PC-9 (cell line): ENCODE results near the gene DLG2. TPM values are rescaled to one million over a fixed set of nuclear protein-coding genes. Genes with fewer than 3 reads are reported as not detected.

Experiments
- BruUV-seq: library from RNA; stranded (reverse); fragments of 400-500 nt; replicated peaks from 2 replicates; lab custom pipeline; 2021; lab: Mats Ljungman, UMichigan
- CTCF ChIA-PET: fragments of 300-600 bp; sonication (Branson Sonifier 250); formaldehyde crosslinking; loops from one replicate; lab custom pipeline; 2022; ENCODE audit warnings: antibody characterized with exemption; lab: Charles Lee
- POLR2A ChIA-PET: fragments of 300-600 bp; sonication (Branson Sonifier 250); formaldehyde crosslinking; loops from one replicate; lab custom pipeline; 2022; ENCODE audit warnings: antibody characterized with exemption; ENCODE audit not compliant: unreplicated experiment; lab: Charles Lee
- DNase-seq, 2 experiments: peaks; one replicate each; pipeline versions ENCODE4 v3.0.0 to v3.0.0-alpha.2; 2015 to 2022; ENCODE audit warnings: mixed read lengths in 1 of 2
- H2AFZ ChIP-seq: fragments of 200-600 bp; sonication (generic); 2 replicates; pipeline ENCODE4 v1.8.1; 2017; ENCODE audit warnings: antibody characterized with exemption
- H3F3A ChIP-seq: fragments of 200-600 bp; sonication (generic); 2 replicates; pipeline ENCODE4 v1.8.1; 2017; ENCODE audit warnings: antibody characterized with exemption, mild to moderate bottlenecking, low read depth; ENCODE audit not compliant: insufficient read depth
- H3K27ac ChIP-seq: fragments of 200-600 bp; sonication (generic); 2 replicates; pipeline ENCODE4 v1.6.1; 2016; ENCODE audit warnings: mixed run types
- H3K27me3 ChIP-seq: fragments of 200-600 bp; sonication (generic); 2 replicates; pipeline ENCODE4 v1.6.1; 2016; ENCODE audit warnings: low read depth, mixed run types; ENCODE audit not compliant: insufficient read depth
- H3K36me3 ChIP-seq: fragments of 200-600 bp; sonication (generic); 2 replicates; pipeline ENCODE4 v1.6.1; 2016; ENCODE audit warnings: low read depth, mixed run types
- H3K4me1 ChIP-seq: fragments of 200-600 bp; sonication (generic); replicated peaks from 2 replicates; pipeline ENCODE4 v1.6.1; 2016; ENCODE audit warnings: mixed run types; ENCODE audit not compliant: insufficient read depth
- H3K4me2 ChIP-seq: fragments of 200-600 bp; sonication (generic); 2 replicates; pipeline ENCODE4 v1.6.1; 2017; ENCODE audit warnings: mixed run types
- H3K4me3 ChIP-seq: fragments of 200-600 bp; sonication (generic); 2 replicates; pipeline ENCODE4 v1.6.1; 2016; ENCODE audit warnings: mixed run types
- H3K79me2 ChIP-seq: fragments of 200-600 bp; sonication (generic); 2 replicates; pipeline ENCODE4 v1.6.1; 2017; ENCODE audit warnings: low read depth, mixed run types
- H3K9me2 ChIP-seq: fragments of 200-600 bp; sonication (generic); 2 replicates; pipeline ENCODE4 v1.8.1; 2017; ENCODE audit warnings: mild to moderate bottlenecking; ENCODE audit not compliant: insufficient read depth
- H3K9me3 ChIP-seq: fragments of 200-600 bp; sonication (generic); 2 replicates; pipeline ENCODE4 v1.8.1; 2016; ENCODE audit warnings: low read depth; ENCODE audit not compliant: insufficient read depth
- H4K20me1 ChIP-seq: fragments of 200-600 bp; sonication (generic); 2 replicates; pipeline ENCODE4 v1.8.1; 2017; ENCODE audit not compliant: insufficient read depth
- CTCF ChIP-seq: fragments of 200-600 bp; sonication (generic); conservative IDR thresholded peaks from 2 replicates; pipeline ENCODE4 v1.6.1; 2017; ENCODE audit warnings: mixed run types, antibody characterized with exemption, mild to moderate bottlenecking, moderate library complexity
- EZH2 ChIP-seq: fragments of 200-600 bp; sonication (generic); IDR thresholded peaks from 2 replicates; pipeline ENCODE4 v1.8.0; 2017; ENCODE audit warnings: antibody characterized with exemption, low read depth
- intact Hi-C: fragments of 100-400 bp; cut with micrococcal nuclease; formaldehyde crosslinking; loops from one replicate; pipeline ENCODE4 v1.10.0; 2022; ENCODE audit not compliant: unreplicated experiment
- total RNA-seq: library from RNA; stranded (reverse); gene quantifications from 2 replicates; pipeline ENCODE4 v1.2.3, GENCODE V29; 2021

The DLG2 gene
- total RNA-seq, 1 experiment from 2014 or later: 6.4 TPM

- Histone ChIP-seq H3K27me3 (no peaks in the 10 kb centered on the region), H3F3A (no peaks in the 10 kb centered on the region), H2AFZ (no peak overlapping the region), H3K4me2 (no peak overlapping the region), H3K79me2 (no peaks in the 10 kb centered on the region), H3K4me1 (no peaks in the 10 kb centered on the region), H3K27ac (no peak overlapping the region), H3K9me2 (no peaks in the 10 kb centered on the region), H3K9me3 (no peaks in the 10 kb centered on the region), H4K20me1 (no peaks in the 10 kb centered on the region), H3K36me3 (no peaks in the 10 kb centered on the region), H3K4me3 (no peak overlapping the region)
- POLR2A ChIA-PET: no interaction called here
- TF ChIP-seq CTCF (no peak), EZH2 (no peak)
- CTCF ChIA-PET: no interaction called here
- DNase-seq: no peak
- intact Hi-C loops: no loop called here
- BruUV-seq: no TSS peak
Observed at GRCh38 chr11:83702796-83703195, 1924.3 kb downstream of the DLG2 start.

- BruUV-seq: no TSS peak
- Histone ChIP-seq H3K79me2 (no peaks in the 10 kb centered on the region), H3F3A (no peaks in the 10 kb centered on the region), H2AFZ (no peak overlapping the region), H3K4me3 (no peak overlapping the region), H3K9me3 (no peaks in the 10 kb centered on the region), H3K4me1 (no peaks in the 10 kb centered on the region), H3K4me2 (no peak overlapping the region), H3K27ac (no peak overlapping the region), H3K9me2 (no peaks in the 10 kb centered on the region), H3K36me3 (no peaks in the 10 kb centered on the region), H3K27me3 (no peaks in the 10 kb centered on the region), H4K20me1 (no peaks in the 10 kb centered on the region)
- intact Hi-C loops: no loop called here
- ChIA-PET POLR2A (no interaction called here), CTCF (no interaction called here)
- no peak for DNase-seq
- TF ChIP-seq CTCF: no peak
- no peak for TF ChIP-seq EZH2
Observed at GRCh38 chr11:83697518-83697917, 1929.6 kb downstream of the DLG2 start.

GRCh38 chr11:83695046-83695445 is 1932.1 kb downstream of the DLG2 start:
- Histone ChIP-seq H3K36me3 (no peaks in the 10 kb centered on the region), H3K4me2 (no peak overlapping the region), H2AFZ (no peak overlapping the region), H3K27ac (no peak overlapping the region), H4K20me1 (no peaks in the 10 kb centered on the region), H3K4me1 (no peaks in the 10 kb centered on the region), H3K4me3 (no peak overlapping the region), H3K9me2 (no peaks in the 10 kb centered on the region), H3K9me3 (no peaks in the 10 kb centered on the region), H3K79me2 (no peaks in the 10 kb centered on the region), H3F3A (no peaks in the 10 kb centered on the region), H3K27me3 (no peaks in the 10 kb centered on the region)
- no TSS peak for BruUV-seq
- ChIA-PET POLR2A (interaction anchor here (0.6 kb wide), 1 partner anchor 38 kb away, joined by 6 read pairs; no protein-coding TSS in a partner anchor), CTCF (no interaction called here)
- intact Hi-C loops: no loop called here
- DNase-seq: no peak
- TF ChIP-seq EZH2 (no peak), CTCF (no peak)
